Tibial nerve (tissue), 4 donors: ENCODE measurements around the gene CYP19A1. TPM values are rescaled to one million over a fixed set of nuclear protein-coding genes. Genes with fewer than 3 reads are reported as not detected.
A peak's percentile ranks its signal among the peaks of the same experiment; 100 is the strongest.

Source experiments
- DNase-seq, 2 donors: peaks; one replicate each; pipeline ENCODE4 v3.0.0-alpha.2; 2019; ENCODE audit warnings: low spot score in 2 of 2
- H3K27ac ChIP-seq, 4 donors: fragments of 200-600 bp; sonication (generic) in 3 of 4; one replicate each; pipeline ENCODE4 v1.5.1; 2017 to 2019; ENCODE audit warnings: mild to moderate bottlenecking in 1 of 4
- H3K27me3 ChIP-seq, 2 donors: fragments of 200-600 bp; sonication (generic) in 1 of 2; one replicate each; pipeline versions ENCODE4 v1.5.1 to v1.6.0; 2017 to 2019
- H3K36me3 ChIP-seq, 3 donors: fragments of 200-600 bp; sonication (generic); one replicate each; pipeline ENCODE4 v1.5.1; 2018 to 2019
- H3K4me1 ChIP-seq, 4 donors: fragments of 200-600 bp; sonication (generic) in 3 of 4; one replicate each; pipeline ENCODE4 v1.5.1; 2017 to 2019
- H3K4me3 ChIP-seq, 4 donors: fragments of 200-600 bp; sonication (generic) in 3 of 4; one replicate each; pipeline ENCODE4 v1.5.1; 2017 to 2019; ENCODE audit warnings: mild to moderate bottlenecking in 1 of 4, moderate library complexity in 1 of 4
- H3K9me3 ChIP-seq, 4 donors: fragments of 200-600 bp; sonication (generic) in 3 of 4; one replicate each; pipeline ENCODE4 v1.5.1; 2017 to 2019
- CTCF ChIP-seq, 5 experiments: fragments of 200-600 bp in 3 of 5; fragments of 450-650 bp in 2 of 5; sonication (generic) in 3 of 5; IDR thresholded peaks; one replicate each; pipeline ENCODE4 v1.5.1; 2016 to 2019; ENCODE audit warnings: antibody characterized with exemption in 5 of 5, mild to moderate bottlenecking in 3 of 5, moderate library complexity in 2 of 5
- EP300 ChIP-seq, 2 donors: sonication (generic); formaldehyde crosslinking; IDR thresholded peaks; one replicate each; pipeline ENCODE4 v1.6.1; 2017; ENCODE audit warnings: antibody characterized with exemption in 2 of 2, mild to moderate bottlenecking in 1 of 2
- POLR2A ChIP-seq, 2 donors: fragments of 450-650 bp; IDR thresholded peaks; one replicate each; pipeline ENCODE4 v1.6.1; 2017; ENCODE audit warnings: antibody characterized with exemption in 2 of 2, mild to moderate bottlenecking in 2 of 2, moderate library complexity in 2 of 2
- WGBS, 2 donors: methylation state at CpG; one replicate each; pipeline ENCODE4 v1.1.5; 2018; 5-methylcytosine and 5-hydroxymethylcytosine counted together
- total RNA-seq, 4 donors: library from RNA; depleted of rRNA; stranded (reverse); fragments of >200 nt; gene quantifications; one replicate each; pipeline ENCODE4 v1.1.0, GENCODE V29; 2016

CYP19A1 gene
- total RNA-seq, 4 donors from 2014 or later: 6.3 to 124 (median 15.6) TPM

DNA sequence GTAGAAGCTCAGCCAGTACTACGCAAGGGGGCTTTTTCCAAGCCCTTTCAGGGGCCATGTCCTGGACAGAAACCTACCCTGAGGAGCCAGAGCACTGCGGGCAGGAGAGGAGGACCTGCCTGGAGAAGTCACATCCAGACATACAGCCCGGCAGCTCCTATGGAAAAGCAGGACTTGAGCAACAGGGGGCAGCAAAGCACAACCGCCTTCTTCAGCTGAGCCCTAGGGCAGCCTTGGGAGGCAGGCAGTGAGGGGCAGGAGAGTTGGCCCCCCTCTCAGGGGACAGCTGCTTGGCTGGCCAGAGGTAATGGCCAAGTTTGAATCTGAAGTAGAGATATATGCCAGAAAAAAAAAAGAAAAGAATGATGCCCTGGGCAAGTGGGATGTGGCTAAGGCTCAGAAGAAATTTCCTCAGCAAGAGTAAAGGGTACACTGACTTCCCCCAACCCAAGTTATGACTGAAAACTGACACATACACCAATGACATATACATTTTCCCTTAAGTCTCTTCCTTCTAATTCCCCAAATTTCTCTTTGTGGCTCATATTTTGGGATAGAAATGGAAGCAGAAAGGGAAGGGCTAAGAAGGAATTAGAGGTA, 56.9 kb downstream of the CYP19A1 start:
- Histone ChIP-seq H3K27me3 (no peaks in the 10 kb centered on the region), H3K4me1 (peaks cover 0 to 13% (median 3%) of the 10 kb centered on the region in 4 donors), H3K27ac (no peak overlapping the region), H3K9me3 (no peaks in the 10 kb centered on the region), H3K4me3 (no peak overlapping the region), H3K36me3 (no peaks in the 10 kb centered on the region)
- TF ChIP-seq CTCF (IDR thresholded peaks at IDR 0.05) (peak; percentile 36 to 71 (median 56)), POLR2A (IDR thresholded peaks at IDR 0.05) (no peak)
- 51 to 63% methylated on average over 4 of the region's 4 CpGs for WGBS, 2 donors
- DNase-seq: peak in 1 of 2 donors; percentile 67

DNA sequence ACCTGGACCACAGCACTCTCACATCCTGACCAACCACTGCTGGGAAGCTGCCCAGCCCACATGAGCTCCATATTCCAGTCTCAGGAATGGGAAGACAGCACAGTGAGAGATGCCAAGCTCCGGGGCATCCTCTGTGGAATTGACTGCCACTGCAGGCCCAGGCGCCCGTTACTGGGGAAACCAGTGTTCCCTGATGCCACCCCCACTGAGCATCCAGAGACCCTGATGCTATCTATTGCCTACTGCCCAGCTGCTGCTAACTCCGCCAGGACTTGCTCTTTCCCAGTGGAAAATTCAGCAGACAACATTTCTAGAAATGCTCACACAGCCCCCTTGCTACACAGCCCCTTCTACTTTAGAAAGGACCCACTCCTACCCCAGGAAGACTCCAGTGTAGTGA, 57.6 kb downstream of the CYP19A1 start:
- WGBS, 2 donors: 92 to 99% methylated on average over 4 of the region's 4 CpGs
- Histone ChIP-seq H3K36me3 (no peaks in the 10 kb centered on the region), H3K27ac (no peak overlapping the region), H3K27me3 (no peaks in the 10 kb centered on the region), H3K4me1 (peaks cover 0 to 15% (median 3%) of the 10 kb centered on the region in 4 donors), H3K9me3 (no peaks in the 10 kb centered on the region), H3K4me3 (no peak overlapping the region)
- DNase-seq: no peak
- TF ChIP-seq CTCF (IDR thresholded peaks at IDR 0.05): no peak
- no peak for TF ChIP-seq EP300 (IDR thresholded peaks at IDR 0.05)
- TF ChIP-seq POLR2A (IDR thresholded peaks at IDR 0.05): no peak

GRCh38 chr15:51279391-51279790, 59.0 kb downstream of the CYP19A1 start:
- Histone ChIP-seq H3K9me3 (no peaks in the 10 kb centered on the region), H3K4me3 (no peak overlapping the region), H3K36me3 (no peaks in the 10 kb centered on the region), H3K27ac (no peak overlapping the region), H3K27me3 (no peaks in the 10 kb centered on the region), H3K4me1 (peaks cover 0 to 15% (median 3%) of the 10 kb centered on the region in 4 donors)
- WGBS, 2 donors: 90 to 93% methylated on average over 1 of the region's 1 CpG
- TF ChIP-seq CTCF (IDR thresholded peaks at IDR 0.05) (no peak), POLR2A (IDR thresholded peaks at IDR 0.05) (no peak), EP300 (IDR thresholded peaks at IDR 0.05) (no peak)
- no peak for DNase-seq

GRCh38 chr15:51277101-51277500, 61.3 kb downstream of the CYP19A1 start:
- peaks cover 0 to 13% (median 0%) of the 10 kb centered on the region in 4 donors for H3K4me1 ChIP-seq
- no peaks in the 10 kb centered on the region for H3K9me3 ChIP-seq
- no peaks in the 10 kb centered on the region for H3K36me3 ChIP-seq
- DNase-seq: no peak
- H3K4me3 ChIP-seq: no peak overlapping the region
- no peak overlapping the region for H3K27ac ChIP-seq
- peaks cover 0 to 3% of the 10 kb centered on the region in 2 donors for H3K27me3 ChIP-seq
- TF ChIP-seq CTCF (IDR thresholded peaks at IDR 0.05) (no peak), EP300 (IDR thresholded peaks at IDR 0.05) (peak in 1 of 2 donors; percentile 18)
- WGBS, 2 donors: 64 to 73% methylated on average over 3 of the region's 3 CpGs

- Histone ChIP-seq H3K4me3 (no peak overlapping the region), H3K36me3 (no peaks in the 10 kb centered on the region), H3K27ac (no peak overlapping the region), H3K27me3 (peaks cover 0 to 3% of the 10 kb centered on the region in 2 donors), H3K4me1 (peaks cover 0 to 4% (median 0%) of the 10 kb centered on the region in 4 donors), H3K9me3 (no peaks in the 10 kb centered on the region)
- TF ChIP-seq EP300 (IDR thresholded peaks at IDR 0.05) (no peak), POLR2A (IDR thresholded peaks at IDR 0.05) (no peak), CTCF (IDR thresholded peaks at IDR 0.05) (no peak)
- WGBS, 2 donors: 85 to 96% methylated on average over 4 of the region's 4 CpGs
- DNase-seq: no peak
Measured at GRCh38 chr15:51274956-51275355, 63.4 kb downstream of the CYP19A1 start.
